Measurements from ENCODE around the gene ANKRD55. TPM values are rescaled to one million over a fixed set of nuclear protein-coding genes. Genes with fewer than 3 reads are reported as not detected.

Gene ANKRD55
- 0.03 to 0.09 TPM in 2 of 5 replicates, not detected in the others for total RNA-seq (2022; extraction: Qiagen RNA extraction; ENCODE audit: low read depth)

DNA sequence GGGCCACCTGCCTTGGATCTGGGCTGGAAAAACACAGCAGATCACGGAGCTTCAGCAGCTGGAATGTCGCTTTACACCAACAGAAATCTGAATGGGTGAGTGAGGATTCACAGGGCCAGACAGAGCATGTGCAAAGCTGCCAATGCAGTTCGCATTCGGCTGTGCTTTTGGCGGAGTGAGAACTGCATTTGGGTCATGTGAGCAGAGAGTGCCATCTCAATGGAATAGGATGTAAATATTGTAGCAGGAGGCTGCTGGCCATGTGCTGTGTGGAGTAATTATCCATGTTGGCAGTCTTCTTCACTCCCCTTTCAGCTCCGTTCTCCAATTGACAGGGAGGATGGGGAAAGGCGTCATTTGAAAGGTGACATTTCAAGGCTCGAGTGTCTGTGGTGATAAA lies at the start of gene ANKRD55:
TSS of gene ANKRD55 (minus strand) at position 101 of the 400 bp plus-strand sequence. CDS start 417 bp downstream, outside the sequence.

Other genes with a start within 250 kb of the ANKRD55 start
- 34.7 to 84.5 TPM (median 46.6 TPM) in 5 replicates for gene IL6ST, start 238.4 kb downstream of the ANKRD55 start, total RNA-seq (2022; extraction: Qiagen RNA extraction; ENCODE audit: low read depth)

All from A549 treated with CpdA at 1 μM for 4 hours (cell line).